22Rv1 (cell line): ENCODE results near the gene ANK3.

ENCODE experiments used
- CTCF ChIP-seq: fragments of 450-650 bp; IDR thresholded peaks from 2 replicates; pipeline ENCODE4 v1.5.1; 2017; ENCODE audit warnings: mild to moderate bottlenecking
- ZFX ChIP-seq: fragments of 450-650 bp; IDR thresholded peaks from 2 replicates; pipeline ENCODE4 v1.6.1; 2017; ENCODE audit warnings: antibody characterized with exemption, borderline replicate concordance

GRCh38 chr10:60082744-60083344 lies 306.8 kb downstream of the ANK3 start:
- TF ChIP-seq CTCF, result no peak
- TF ChIP-seq ZFX, result no peak
